ENCODE data around the gene PGBD5. TPM values are rescaled to one million over a fixed set of nuclear protein-coding genes. Genes with fewer than 3 reads are reported as not detected.

PGBD5 gene
- polyA plus RNA-seq, 1 of the 3 experiments (the other 2 are of a cell fraction) = 0.15 TPM

- 51% methylated on average over 9 of the region's 9 CpGs for WGBS (ENCODE audit: low lambda C conversion rate)
- ChIA-PET POLR2A (no interaction called here), CTCF (no interaction called here)
- Histone ChIP-seq H3K4me2 (no peak overlapping the region), H3K27ac (ENCODE audit: low read depth in 2 of 2, low read length in 1 of 2) (no peak overlapping the region), H3K36me3 (replicated peaks in 1 of 2; ENCODE audit: control insufficient read depth in 1 of 2, insufficient read depth in 2 of 2, low read length in 1 of 2) (no peaks in the 10 kb centered on the region), H3K9me2 (no peaks in the 10 kb centered on the region), H2AFZ (ENCODE audit: low read depth) (no peak overlapping the region), H3K79me2 (ENCODE audit: insufficient read depth) (no peaks in the 10 kb centered on the region), H3F3A (replicated peaks; ENCODE audit: insufficient read depth) (no peaks in the 10 kb centered on the region), H4K20me1 (ENCODE audit: insufficient read depth) (no peaks in the 10 kb centered on the region), H3K4me3 (ENCODE audit: low read depth in 2 of 2, low read length in 1 of 2) (no peak overlapping the region), H3K9me3 (no peaks in the 10 kb centered on the region), H3K9ac (no peak overlapping the region), H3K27me3 (ENCODE audit: insufficient read depth) (no peaks in the 10 kb centered on the region), H3K4me1 (ENCODE audit: control insufficient read depth in 1 of 2, insufficient read depth in 2 of 2, low read depth in 1 of 2, low read length in 1 of 2) (no peaks in the 10 kb centered on the region)
- no peak for TF ChIP-seq ELF1 (IDR thresholded peaks at IDR 0.05)
- no peak for DNase-seq
Measured at GRCh38 chr1:230456478-230456877, 30.3 kb upstream of the PGBD5 start.

GRCh38 chr1:230455291-230455690 is 29.2 kb upstream of the PGBD5 start:
- POLR2A ChIA-PET = no interaction called here
- H3K9me3 ChIP-seq = no peaks in the 10 kb centered on the region
- H4K20me1 ChIP-seq (ENCODE audit: insufficient read depth) = no peaks in the 10 kb centered on the region
- H3K9me2 ChIP-seq = no peaks in the 10 kb centered on the region
- TF ChIP-seq RXRA (IDR thresholded peaks at IDR 0.05; ENCODE audit: borderline replicate concordance, low read depth) (no peak), MEF2A (IDR thresholded peaks at IDR 0.05; ENCODE audit: borderline replicate concordance, low read depth) (no peak), GATA2 (CRISPR knock-in tag; IDR thresholded peaks at IDR 0.05) (no peak), MAX (IDR thresholded peaks at IDR 0.05; ENCODE audit: low read depth) (no peak), SMC3 (IDR thresholded peaks at IDR 0.05; ENCODE audit: low read depth, low read length) (no peak), REST (IDR thresholded peaks at IDR 0.05; ENCODE audit: low read depth, low read length) (no peak), IRF3 (IDR thresholded peaks at IDR 0.05; ENCODE audit: low read depth, low read length) (no peak), EP300 (IDR thresholded peaks at IDR 0.05; ENCODE audit: borderline replicate concordance in 1 of 2, low read depth in 1 of 2, low read length in 1 of 2) (no peak), CHD2 (IDR thresholded peaks at IDR 0.05; ENCODE audit: low read length, partially characterized antibody) (no peak), ELF1 (IDR thresholded peaks at IDR 0.05) (no peak), YY1 (IDR thresholded peaks at IDR 0.05; ENCODE audit: low read depth) (no peak), FOXJ3 (CRISPR knock-in tag; IDR thresholded peaks at IDR 0.05) (no peak), TEAD4 (IDR thresholded peaks at IDR 0.05; ENCODE audit: borderline replicate concordance, insufficient read depth) (no peak), POLR2AphosphoS5 (IDR thresholded peaks at IDR 0.05; ENCODE audit: low read depth, low read length) (no peak), JUND (IDR thresholded peaks at IDR 0.05) (no peak)
- H3K79me2 ChIP-seq (ENCODE audit: insufficient read depth) = no peaks in the 10 kb centered on the region
- H3F3A ChIP-seq (replicated peaks; ENCODE audit: insufficient read depth) = no peaks in the 10 kb centered on the region
- no peak overlapping the region for H3K4me3 ChIP-seq (ENCODE audit: low read depth in 2 of 2, low read length in 1 of 2)
- CTCF ChIA-PET = no interaction called here
- H3K36me3 ChIP-seq (replicated peaks in 1 of 2; ENCODE audit: control insufficient read depth in 1 of 2, insufficient read depth in 2 of 2, low read length in 1 of 2) = no peaks in the 10 kb centered on the region
- DNase-seq = no peak
- no peak overlapping the region for H2AFZ ChIP-seq (ENCODE audit: low read depth)
- no peak overlapping the region for H3K9ac ChIP-seq
- H3K27me3 ChIP-seq (ENCODE audit: insufficient read depth) = no peaks in the 10 kb centered on the region
- no peak overlapping the region for H3K27ac ChIP-seq (ENCODE audit: low read depth in 2 of 2, low read length in 1 of 2)
- 11% methylated on average over 1 of the region's 1 CpG for WGBS (ENCODE audit: low lambda C conversion rate)
- no peak overlapping the region for H3K4me2 ChIP-seq
- H3K4me1 ChIP-seq (ENCODE audit: control insufficient read depth in 1 of 2, insufficient read depth in 2 of 2, low read depth in 1 of 2, low read length in 1 of 2) = no peaks in the 10 kb centered on the region

All from SK-N-SH (cell line).